ENCODE data around the gene NIPAL3.

DNA sequence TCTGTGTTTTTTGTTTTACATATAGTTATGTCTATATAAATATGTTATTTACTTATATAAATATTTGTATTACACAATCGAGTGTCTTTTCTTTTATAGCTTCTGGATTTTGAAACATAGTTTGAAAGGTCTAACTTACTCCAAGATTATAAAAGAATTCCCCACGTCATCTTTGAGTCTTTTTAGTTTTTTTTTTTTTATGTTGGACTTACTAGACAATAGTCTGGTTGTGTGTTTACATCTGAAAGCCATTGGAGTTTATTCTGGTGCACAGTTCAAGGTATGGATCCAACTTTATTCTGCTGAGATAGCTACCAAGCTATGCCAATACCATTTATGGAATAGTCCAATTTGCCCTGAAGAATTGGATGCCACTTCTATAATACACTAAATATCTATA is 61.0 kb downstream of the NIPAL3 start:
- TF ChIP-seq POLR2A (IDR thresholded peaks at IDR 0.05): no peak
- TF ChIP-seq, protein P1, sequence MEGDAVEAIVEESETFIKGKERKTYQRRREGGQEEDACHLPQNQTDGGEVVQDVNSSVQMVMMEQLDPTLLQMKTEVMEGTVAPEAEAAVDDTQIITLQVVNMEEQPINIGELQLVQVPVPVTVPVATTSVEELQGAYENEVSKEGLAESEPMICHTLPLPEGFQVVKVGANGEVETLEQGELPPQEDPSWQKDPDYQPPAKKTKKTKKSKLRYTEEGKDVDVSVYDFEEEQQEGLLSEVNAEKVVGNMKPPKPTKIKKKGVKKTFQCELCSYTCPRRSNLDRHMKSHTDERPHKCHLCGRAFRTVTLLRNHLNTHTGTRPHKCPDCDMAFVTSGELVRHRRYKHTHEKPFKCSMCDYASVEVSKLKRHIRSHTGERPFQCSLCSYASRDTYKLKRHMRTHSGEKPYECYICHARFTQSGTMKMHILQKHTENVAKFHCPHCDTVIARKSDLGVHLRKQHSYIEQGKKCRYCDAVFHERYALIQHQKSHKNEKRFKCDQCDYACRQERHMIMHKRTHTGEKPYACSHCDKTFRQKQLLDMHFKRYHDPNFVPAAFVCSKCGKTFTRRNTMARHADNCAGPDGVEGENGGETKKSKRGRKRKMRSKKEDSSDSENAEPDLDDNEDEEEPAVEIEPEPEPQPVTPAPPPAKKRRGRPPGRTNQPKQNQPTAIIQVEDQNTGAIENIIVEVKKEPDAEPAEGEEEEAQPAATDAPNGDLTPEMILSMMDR (IDR thresholded peaks at IDR 0.05 in 4 of 5, conservative IDR thresholded peaks at IDR 0.05 in 1 of 5): no peak
